ENCODE data around the gene SPDYE4.

SPDYE4 gene

GRCh38 chr17:8703001-8703400, 55.3 kb downstream of the SPDYE4 start:
- no peak for DNase-seq (ENCODE audit: extremely low spot score)
- no peak for TF ChIP-seq CTCF (IDR thresholded peaks at IDR 0.05; ENCODE audit: control extremely low read depth, extremely low read depth, low read depth, missing control alignments)
- CTCF ChIA-PET, result interaction anchor here (0.8 kb wide), 1 partner anchor 192 kb away, joined by 3 read pairs; no protein-coding TSS in a partner anchor
- POLR2A ChIA-PET, result interaction anchor here (0.7 kb wide), 1 partner anchor 38 kb away, joined by 3 read pairs; no protein-coding TSS in a partner anchor

- DNase-seq (ENCODE audit: extremely low spot score), result no peak
- TF ChIP-seq CTCF (IDR thresholded peaks at IDR 0.05; ENCODE audit: control extremely low read depth, extremely low read depth, low read depth, missing control alignments), result no peak
- ChIA-PET CTCF (no interaction called here), POLR2A (no interaction called here)
These were observed 56.6 kb downstream of the SPDYE4 start for GRCh38 chr17:8701754-8702153.

GRCh38 chr17:8701221-8701620, 57.1 kb downstream of the SPDYE4 start:
- ChIA-PET CTCF (no interaction called here), POLR2A (no interaction called here)
- no peak for TF ChIP-seq CTCF (IDR thresholded peaks at IDR 0.05; ENCODE audit: control extremely low read depth, extremely low read depth, low read depth, missing control alignments)
- DNase-seq (ENCODE audit: extremely low spot score), result no peak

Data from GM10248 (cell line).